Right lobe of liver (tissue), 6 donors: ENCODE measurements around the gene FKRP. TPM values are rescaled to one million over a fixed set of nuclear protein-coding genes. Genes with fewer than 3 reads are reported as not detected.
A peak's percentile ranks its signal among the peaks of the same experiment; 100 is the strongest.

Experiments
- ATAC-seq, 4 donors: fragments of 200-7000 bp; cut with Tn5 transposase; one replicate each; pipeline ENCODE4 v1.9.1; 2020; ENCODE audit warnings: mild to moderate bottlenecking in 4 of 4, moderate library complexity in 4 of 4
- DNase-seq, 3 donors: peaks; one replicate each; pipeline ENCODE4 v3.0.0-alpha.2; 2020
- H3K27ac ChIP-seq, 3 donors: fragments of 200-600 bp; one replicate each; pipeline ENCODE4 v1.8.0; 2022
- H3K27me3 ChIP-seq, 2 donors: fragments of 200-600 bp; one replicate each; pipeline ENCODE4 v1.8.0; 2022
- H3K36me3 ChIP-seq, 4 donors: fragments of 200-600 bp; sonication (generic) in 1 of 4; one replicate each; pipeline versions ENCODE4 v1.5.1 to v1.8.0; 2017 to 2022; ENCODE audit warnings: control low read depth in 1 of 4
- H3K4me1 ChIP-seq, 4 donors: fragments of 200-600 bp; sonication (generic) in 1 of 4; one replicate each; pipeline versions ENCODE4 v1.5.1 to v1.8.0; 2017 to 2022; ENCODE audit warnings: control low read depth in 1 of 4
- H3K4me3 ChIP-seq, 3 donors: fragments of 200-600 bp; one replicate each; pipeline ENCODE4 v1.8.0; 2022
- H3K9me3 ChIP-seq, 4 donors: fragments of 200-600 bp; sonication (generic) in 1 of 4; one replicate each; pipeline versions ENCODE4 v1.5.1 to v1.8.0; 2017 to 2022; ENCODE audit warnings: control low read depth in 1 of 4
- CTCF ChIP-seq, 4 donors: fragments of 200-600 bp in 3 of 4; fragments of 450-650 bp in 1 of 4; IDR thresholded peaks; one replicate each; pipeline versions ENCODE4 v1.5.1 to v1.8.0; 2016 to 2022; ENCODE audit warnings: antibody characterized with exemption in 4 of 4, mild to moderate bottlenecking in 2 of 4
- POLR2A ChIP-seq: fragments of 450-650 bp; IDR thresholded peaks from one replicate; pipeline ENCODE4 v1.6.1; 2017; ENCODE audit warnings: antibody characterized with exemption, mild to moderate bottlenecking
- WGBS: methylation state at CpG from one replicate; pipeline ENCODE4 v1.1.6; 2018; ENCODE audit warnings: low coverage, low lambda C conversion rate; ENCODE audit not compliant: insufficient coverage; ENCODE audit errors: missing lambda C conversion rate; 5-methylcytosine and 5-hydroxymethylcytosine counted together
- intact Hi-C, 2 donors: fragments of 100-400 bp; cut with DNase I; formaldehyde crosslinking; loops; one replicate each; pipeline versions ENCODE4 v1.11.2 to v1.14.1; 2022
- total RNA-seq, 6 experiments: library from RNA; depleted of rRNA in 2 of 6; stranded (reverse); fragments of >200 nt in 2 of 6; fragmentation: NEBNext Ultra II Directional in 3 of 6; extraction: Animal tissue kit (Norgen Biotek cat#: 25700) in 3 of 6; gene quantifications; one replicate each; pipeline versions ENCODE4 v1.1.0 to v1.2.4, GENCODE V29; 2016 to 2023
- donor health status: DM: no; HTN: yes; CAD: no.
- donor health status: DM: no; HTN: no; CAD: no.
- donor health status: DM: no; HTN: no; CAD: no.
- donor health status: DM: no; HTN: yes; CAD: no.
- donor health status: DM: no; HTN: yes; CAD: no.

The FKRP gene
- total RNA-seq, 6 experiments from 2014 or later: 5.8 to 9.5 (median 7.4) TPM

GRCh38 chr19:46785980-46786235 is 40.1 kb downstream of the FKRP start:
- intact Hi-C loops: no loop called here
- no peaks in the 10 kb centered on the region for H3K36me3 ChIP-seq
- no peak for TF ChIP-seq POLR2A
- TF ChIP-seq CTCF (IDR thresholded peaks at IDR 0.05): no peak
- WGBS: 43% methylated on average over 3 of the region's 4 CpGs
- DNase-seq (no peak), ATAC-seq (no peak)
- H3K27me3 ChIP-seq: no peaks in the 10 kb centered on the region
- peak overlapping the region; percentile 53 to 54 (median 54) for H3K4me3 ChIP-seq
- H3K4me1 ChIP-seq: peaks cover 0 to 14% (median 0%) of the 10 kb centered on the region in 4 donors
- H3K27ac ChIP-seq: peak overlapping the region; percentile 62 to 83 (median 71)
- no peaks in the 10 kb centered on the region for H3K9me3 ChIP-seq

DNA sequence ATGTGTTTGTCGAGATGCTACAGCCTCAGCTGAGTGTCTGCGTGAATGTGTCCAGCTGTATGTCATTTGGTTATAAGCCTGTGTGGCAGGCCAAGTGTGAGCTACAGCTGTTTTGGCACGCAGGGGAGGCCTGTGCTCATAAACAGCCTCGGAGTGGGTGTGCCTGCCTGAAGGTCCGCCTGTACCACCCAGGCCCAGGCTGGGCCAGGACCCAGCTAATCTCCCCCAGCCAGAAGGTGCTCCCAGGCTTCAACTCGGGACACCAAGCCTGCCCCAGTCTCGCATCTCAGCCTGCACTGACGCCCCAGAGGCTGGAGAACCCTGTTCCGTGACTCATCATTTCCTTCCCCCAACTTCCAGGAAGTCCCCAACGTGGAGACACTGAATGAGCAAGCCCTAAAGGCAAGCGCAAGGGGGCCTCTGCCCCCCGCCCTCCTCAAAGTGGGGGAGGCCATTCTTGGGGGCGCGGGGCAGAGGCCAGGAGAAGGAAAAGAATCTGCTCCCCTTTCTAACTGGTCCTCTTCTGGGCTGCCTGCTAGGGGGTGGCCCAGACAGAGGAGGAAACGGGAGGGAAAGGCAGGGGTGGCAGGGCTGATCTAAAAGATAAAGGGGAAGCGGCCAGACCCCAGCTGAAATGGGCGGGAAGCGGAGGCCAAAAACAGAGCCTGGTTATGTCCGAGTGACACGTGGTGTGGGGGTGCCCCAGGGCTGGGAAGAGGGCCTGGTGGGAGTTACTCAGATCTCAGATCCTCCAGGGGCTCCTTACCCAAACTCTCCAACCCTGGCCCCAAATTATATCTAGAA is 40.6 kb downstream of the FKRP start:
- no peaks in the 10 kb centered on the region for H3K36me3 ChIP-seq
- H3K4me3 ChIP-seq: peak overlapping the region; percentile 53 to 54 (median 54)
- no peak for TF ChIP-seq POLR2A
- TF ChIP-seq CTCF (IDR thresholded peaks at IDR 0.05): no peak
- no peaks in the 10 kb centered on the region for H3K27me3 ChIP-seq
- peak overlapping the region; percentile 62 to 83 (median 71) for H3K27ac ChIP-seq
- H3K4me1 ChIP-seq: peaks cover 0 to 14% (median 0%) of the 10 kb centered on the region in 4 donors
- ATAC-seq (peak; percentile 44 to 60 (median 58)), DNase-seq (peak; percentile 64 to 67 (median 67))
- intact Hi-C loops: no loop called here
- 38% methylated on average over 10 of the region's 20 CpGs for WGBS
- H3K9me3 ChIP-seq: no peaks in the 10 kb centered on the region

GRCh38 chr19:46787040-46787330 is 41.1 kb downstream of the FKRP start:
- peak overlapping the region; percentile 53 to 54 (median 54) for H3K4me3 ChIP-seq
- ATAC-seq (peak in 1 of 4 donors; percentile 14), DNase-seq (no peak)
- peaks cover 0 to 14% (median 0%) of the 10 kb centered on the region in 4 donors for H3K4me1 ChIP-seq
- TF ChIP-seq POLR2A (no peak), CTCF (IDR thresholded peaks at IDR 0.05) (no peak)
- H3K9me3 ChIP-seq: no peaks in the 10 kb centered on the region
- peak overlapping the region; percentile 62 to 83 (median 71) for H3K27ac ChIP-seq
- intact Hi-C loops: no loop called here
- H3K36me3 ChIP-seq: no peaks in the 10 kb centered on the region
- 4% methylated on average over 5 of the region's 5 CpGs for WGBS
- no peaks in the 10 kb centered on the region for H3K27me3 ChIP-seq

GRCh38 chr19:46787331-46788261 is 41.7 kb downstream of the FKRP start:
- peak overlapping the region; percentile 62 to 83 (median 71) for H3K27ac ChIP-seq
- H3K9me3 ChIP-seq: no peaks in the 10 kb centered on the region
- H3K27me3 ChIP-seq: no peaks in the 10 kb centered on the region
- TF ChIP-seq CTCF (IDR thresholded peaks at IDR 0.05): no peak
- no peak for TF ChIP-seq POLR2A
- H3K36me3 ChIP-seq: no peaks in the 10 kb centered on the region
- peak in 2 of 3 donors; percentile 58 to 62 for DNase-seq
- WGBS: under 1% methylated on average over 8 of the region's 80 CpGs
- intact Hi-C loops: no loop called here
- H3K4me3 ChIP-seq: peak overlapping the region; percentile 53 to 54 (median 54)
- ATAC-seq: peak; percentile 2 to 12 (median 11)
- peaks cover 0 to 14% (median 0%) of the 10 kb centered on the region in 4 donors for H3K4me1 ChIP-seq
